ENCODE data around the gene CFAP65. TPM values are rescaled to one million over a fixed set of nuclear protein-coding genes. Genes with fewer than 3 reads are reported as not detected.

The CFAP65 gene
- total RNA-seq, 1 donor from 2014 or later = not detected

DNA sequence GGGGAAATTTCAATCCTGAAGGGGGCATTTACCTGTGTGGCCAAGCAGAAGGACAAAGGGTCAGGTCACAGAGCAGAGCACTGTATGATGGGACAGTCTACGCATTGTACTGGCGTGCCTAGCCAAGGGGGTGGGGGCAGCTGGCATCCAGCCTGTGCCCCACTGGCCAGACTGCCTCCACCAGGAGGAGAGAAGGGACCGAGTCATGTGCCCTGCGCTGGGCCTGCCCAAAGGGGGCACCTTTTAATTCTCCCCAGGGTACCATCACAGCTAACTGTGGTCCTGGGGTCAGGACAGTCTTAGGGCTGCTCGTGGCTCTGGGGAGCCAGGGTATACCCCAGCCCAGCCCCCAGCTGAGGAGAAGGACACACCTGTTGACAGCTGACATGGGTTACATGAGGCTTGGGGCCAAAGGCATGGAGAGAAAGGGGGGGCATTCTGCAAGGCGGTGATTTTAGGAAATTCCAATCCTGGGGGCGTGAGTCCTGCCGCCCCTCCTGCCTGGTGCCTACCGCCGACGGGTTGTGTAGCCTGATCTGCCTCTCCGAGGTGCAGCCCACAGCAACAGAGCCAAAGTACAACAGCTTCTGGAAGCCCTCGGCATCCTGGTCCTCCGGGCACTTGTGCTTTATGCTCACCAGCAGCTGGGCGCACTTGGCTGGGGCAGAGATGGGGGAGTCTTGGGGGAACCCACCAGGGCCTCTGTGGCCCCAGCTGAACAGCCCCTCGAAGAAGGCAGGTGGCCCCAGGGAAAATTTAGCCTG is 11.0 kb downstream of the CFAP65 start:
- Mint-ChIP-seq H3K4me3 (ENCODE audit: unreplicated experiment) (no peak overlapping the region), H3K27ac (ENCODE audit: unreplicated experiment) (no peak overlapping the region), H3K9me3 (ENCODE audit: unreplicated experiment) (no peaks in the 10 kb centered on the region), H3K27me3 (ENCODE audit: unreplicated experiment) (peaks cover 48% of the 10 kb centered on the region), H3K36me3 (ENCODE audit: unreplicated experiment) (no peaks in the 10 kb centered on the region), H3K4me1 (ENCODE audit: unreplicated experiment) (no peaks in the 10 kb centered on the region)
- TF ChIP-seq, protein P1, sequence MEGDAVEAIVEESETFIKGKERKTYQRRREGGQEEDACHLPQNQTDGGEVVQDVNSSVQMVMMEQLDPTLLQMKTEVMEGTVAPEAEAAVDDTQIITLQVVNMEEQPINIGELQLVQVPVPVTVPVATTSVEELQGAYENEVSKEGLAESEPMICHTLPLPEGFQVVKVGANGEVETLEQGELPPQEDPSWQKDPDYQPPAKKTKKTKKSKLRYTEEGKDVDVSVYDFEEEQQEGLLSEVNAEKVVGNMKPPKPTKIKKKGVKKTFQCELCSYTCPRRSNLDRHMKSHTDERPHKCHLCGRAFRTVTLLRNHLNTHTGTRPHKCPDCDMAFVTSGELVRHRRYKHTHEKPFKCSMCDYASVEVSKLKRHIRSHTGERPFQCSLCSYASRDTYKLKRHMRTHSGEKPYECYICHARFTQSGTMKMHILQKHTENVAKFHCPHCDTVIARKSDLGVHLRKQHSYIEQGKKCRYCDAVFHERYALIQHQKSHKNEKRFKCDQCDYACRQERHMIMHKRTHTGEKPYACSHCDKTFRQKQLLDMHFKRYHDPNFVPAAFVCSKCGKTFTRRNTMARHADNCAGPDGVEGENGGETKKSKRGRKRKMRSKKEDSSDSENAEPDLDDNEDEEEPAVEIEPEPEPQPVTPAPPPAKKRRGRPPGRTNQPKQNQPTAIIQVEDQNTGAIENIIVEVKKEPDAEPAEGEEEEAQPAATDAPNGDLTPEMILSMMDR (IDR thresholded peaks at IDR 0.05) = no peak
- no peak for DNase-seq (ENCODE audit: extremely low spot score, unreplicated experiment)

DNA sequence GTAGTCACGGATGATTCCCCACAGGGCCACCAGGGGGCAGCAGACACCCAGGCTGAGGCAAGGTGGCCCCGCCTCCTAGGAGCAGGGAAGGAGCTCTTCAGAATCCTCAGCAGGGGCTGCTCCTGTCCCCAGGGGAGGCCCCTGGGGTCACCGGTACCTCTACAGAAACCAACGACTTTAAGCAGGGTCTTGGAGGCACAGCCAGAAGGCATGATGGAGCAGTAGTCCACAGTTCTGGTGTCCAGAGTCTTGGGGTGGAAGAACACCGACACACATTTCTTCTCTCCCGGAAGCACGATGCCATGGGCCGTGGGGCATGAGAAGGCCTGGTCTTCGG is 11.5 kb downstream of the CFAP65 start:
- peak; percentile 94 for DNase-seq (ENCODE audit: extremely low spot score, unreplicated experiment)
- Mint-ChIP-seq H3K4me1 (ENCODE audit: unreplicated experiment) (no peaks in the 10 kb centered on the region), H3K36me3 (ENCODE audit: unreplicated experiment) (no peaks in the 10 kb centered on the region), H3K27ac (ENCODE audit: unreplicated experiment) (no peak overlapping the region), H3K4me3 (ENCODE audit: unreplicated experiment) (no peak overlapping the region), H3K27me3 (ENCODE audit: unreplicated experiment) (peaks cover 48% of the 10 kb centered on the region), H3K9me3 (ENCODE audit: unreplicated experiment) (no peaks in the 10 kb centered on the region)
- TF ChIP-seq, protein P1 (IDR thresholded peaks at IDR 0.05) = peak; percentile 97

DNA sequence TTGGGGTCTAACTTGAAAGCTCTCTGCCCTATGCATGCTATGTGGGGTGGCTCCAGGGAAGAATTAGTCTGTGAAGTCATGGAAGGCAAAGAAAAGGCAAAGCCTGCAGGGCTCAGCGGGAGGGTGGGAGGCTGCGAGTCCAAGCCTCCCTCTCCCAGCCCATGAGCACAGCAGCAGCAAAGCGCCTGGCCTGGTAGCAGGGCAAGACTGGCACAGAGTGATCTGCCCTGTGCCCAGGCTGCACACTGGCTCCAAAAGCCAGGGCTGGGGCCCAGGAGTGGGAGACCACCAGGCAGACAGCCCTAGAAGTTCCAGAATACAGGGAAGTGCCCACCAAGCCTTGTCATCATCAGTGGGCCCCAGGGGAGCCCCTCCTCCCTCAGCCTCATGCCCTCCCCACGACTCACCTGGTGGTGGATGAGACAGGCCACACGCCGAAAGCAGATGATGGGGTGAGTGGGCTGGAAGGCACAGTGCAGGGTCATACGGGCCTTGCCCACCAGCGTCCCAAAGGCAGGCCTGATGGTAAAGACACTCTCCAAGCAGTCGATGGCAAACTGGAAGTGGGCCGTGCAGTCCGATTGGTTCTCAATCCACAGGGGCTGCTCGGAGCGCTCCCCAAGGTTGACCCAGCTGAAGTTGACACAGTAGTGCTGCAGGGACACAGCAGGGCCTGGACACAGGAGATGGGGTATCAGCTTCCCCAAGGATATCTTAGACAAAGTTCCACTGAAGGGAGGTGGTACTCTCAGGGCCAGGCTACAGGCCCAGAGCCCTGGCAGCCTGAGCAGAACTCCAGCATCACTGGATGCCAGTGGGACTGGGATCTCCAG is 12.1 kb downstream of the CFAP65 start:
- TF ChIP-seq, protein P1 (IDR thresholded peaks at IDR 0.05) = no peak
- no peaks in the 10 kb centered on the region for H3K4me1 Mint-ChIP-seq (ENCODE audit: unreplicated experiment)
- no peaks in the 10 kb centered on the region for H3K9me3 Mint-ChIP-seq (ENCODE audit: unreplicated experiment)
- H3K36me3 Mint-ChIP-seq (ENCODE audit: unreplicated experiment) = no peaks in the 10 kb centered on the region
- H3K4me3 Mint-ChIP-seq (ENCODE audit: unreplicated experiment) = no peak overlapping the region
- no peak overlapping the region for H3K27ac Mint-ChIP-seq (ENCODE audit: unreplicated experiment)
- H3K27me3 Mint-ChIP-seq (ENCODE audit: unreplicated experiment) = peaks cover 42% of the 10 kb centered on the region
- DNase-seq (ENCODE audit: extremely low spot score, unreplicated experiment) = no peak

DNA sequence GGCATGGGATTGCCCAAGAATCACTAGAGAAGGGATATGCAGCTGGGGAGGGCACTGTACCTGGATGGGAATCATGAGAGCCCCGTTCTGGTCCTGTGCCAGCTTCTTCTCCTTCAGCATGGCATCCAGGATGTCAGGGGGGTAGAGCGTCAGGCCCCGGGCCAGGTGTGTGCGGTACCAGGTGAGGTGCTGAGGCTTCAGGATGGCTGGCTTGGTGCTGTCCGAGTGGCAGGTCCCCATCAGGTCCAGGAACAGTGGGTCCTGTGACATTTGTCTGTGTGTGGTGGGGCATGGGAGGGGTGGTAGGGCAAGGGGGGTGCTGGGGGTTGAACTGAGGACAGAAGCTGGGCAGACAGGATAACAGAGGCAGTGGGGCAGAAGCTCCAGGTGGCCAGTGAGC is 13.2 kb downstream of the CFAP65 start:
- H3K9me3 Mint-ChIP-seq (ENCODE audit: unreplicated experiment) = no peaks in the 10 kb centered on the region
- H3K4me3 Mint-ChIP-seq (ENCODE audit: unreplicated experiment) = no peak overlapping the region
- no peaks in the 10 kb centered on the region for H3K36me3 Mint-ChIP-seq (ENCODE audit: unreplicated experiment)
- DNase-seq (ENCODE audit: extremely low spot score, unreplicated experiment) = no peak
- TF ChIP-seq, protein P1 (IDR thresholded peaks at IDR 0.05) = no peak
- H3K4me1 Mint-ChIP-seq (ENCODE audit: unreplicated experiment) = no peaks in the 10 kb centered on the region
- H3K27ac Mint-ChIP-seq (ENCODE audit: unreplicated experiment) = no peak overlapping the region
- peaks cover 34% of the 10 kb centered on the region for H3K27me3 Mint-ChIP-seq (ENCODE audit: unreplicated experiment)

DNA sequence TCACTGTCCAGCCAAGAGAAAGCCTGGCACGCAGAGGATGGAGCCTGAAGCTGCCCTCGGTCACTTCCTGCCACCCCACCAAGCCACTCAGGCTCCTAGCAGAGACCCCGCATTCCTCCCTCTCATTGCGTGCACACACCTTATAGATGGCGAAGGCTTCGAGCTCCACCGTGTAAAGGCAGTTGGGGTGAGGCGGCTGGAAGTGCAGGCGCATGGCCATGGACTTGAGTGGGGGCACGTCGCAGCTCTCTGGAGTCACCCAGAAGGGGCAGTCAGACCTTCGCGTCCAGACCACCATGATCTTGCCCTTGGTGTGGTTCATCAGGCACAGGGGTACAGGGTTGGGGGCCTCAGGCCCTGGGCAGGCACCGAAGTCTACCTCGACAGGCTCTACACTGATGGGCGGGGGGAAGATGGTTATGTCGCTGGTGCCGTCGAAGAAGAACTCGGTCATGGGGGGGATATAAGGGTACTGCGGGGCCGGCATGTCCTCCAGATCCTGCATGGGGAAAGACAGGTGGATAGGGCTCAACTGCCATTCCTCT is 13.7 kb downstream of the CFAP65 start:
- TF ChIP-seq, protein P1 (IDR thresholded peaks at IDR 0.05) = no peak
- no peak for DNase-seq (ENCODE audit: extremely low spot score, unreplicated experiment)
- H3K9me3 Mint-ChIP-seq (ENCODE audit: unreplicated experiment) = no peaks in the 10 kb centered on the region
- H3K4me3 Mint-ChIP-seq (ENCODE audit: unreplicated experiment) = no peak overlapping the region
- no peak overlapping the region for H3K27ac Mint-ChIP-seq (ENCODE audit: unreplicated experiment)
- H3K27me3 Mint-ChIP-seq (ENCODE audit: unreplicated experiment) = peaks cover 34% of the 10 kb centered on the region
- no peaks in the 10 kb centered on the region for H3K36me3 Mint-ChIP-seq (ENCODE audit: unreplicated experiment)
- H3K4me1 Mint-ChIP-seq (ENCODE audit: unreplicated experiment) = no peaks in the 10 kb centered on the region
